Measurements from ENCODE around the gene GJA4. TPM values are rescaled to one million over a fixed set of nuclear protein-coding genes. Genes with fewer than 3 reads are reported as not detected.

The GJA4 gene
- total RNA-seq, 1 experiment from 2014 or later = not detected

GRCh38 chr1:34785231-34785874, 7.4 kb upstream of the GJA4 start:
- BruUV-seq (replicated peaks) = no TSS peak
- Histone ChIP-seq H3K4me3 (ENCODE audit: low read depth, low read length, poor library complexity, severe bottlenecking) (no peak overlapping the region), H3K9me3 (ENCODE audit: low read depth, low read length, poor library complexity, severe bottlenecking) (no peaks in the 10 kb centered on the region), H3K27ac (ENCODE audit: low read depth, low read length, poor library complexity, severe bottlenecking) (no peak overlapping the region), H3K4me1 (ENCODE audit: insufficient read depth, low read length, poor library complexity, severe bottlenecking) (no peaks in the 10 kb centered on the region), H3K36me3 (ENCODE audit: insufficient read depth, low read length, poor library complexity, severe bottlenecking) (no peaks in the 10 kb centered on the region), H3K27me3 (replicated peaks; ENCODE audit: insufficient read depth, low read depth, low read length, poor library complexity) (peaks cover 28% of the 10 kb centered on the region)
- TF ChIP-seq EZH2 (IDR thresholded peaks at IDR 0.05; ENCODE audit: borderline replicate concordance, low read depth, low read length, poor library complexity, severe bottlenecking) = no peak
- no peak for TF ChIP-seq CTCF (conservative IDR thresholded peaks at IDR 0.05; ENCODE audit: low read depth, low read length)
- ChIA-PET CTCF (no interaction called here), POLR2A (ENCODE audit: low non-redundant PET) (no interaction called here)
- intact Hi-C loops (cut with micrococcal nuclease; ENCODE audit: unreplicated experiment) = loop anchor here (5.0 kb wide), 1 partner anchor 67 kb away; no protein-coding TSS in a partner anchor
- no peak for DNase-seq (ENCODE audit: low spot score)

GRCh38 chr1:34785875-34786470, 6.8 kb upstream of the GJA4 start:
- POLR2A ChIA-PET (ENCODE audit: low non-redundant PET) = no interaction called here
- Histone ChIP-seq H3K27ac (ENCODE audit: low read depth, low read length, poor library complexity, severe bottlenecking) (no peak overlapping the region), H3K4me1 (ENCODE audit: insufficient read depth, low read length, poor library complexity, severe bottlenecking) (no peaks in the 10 kb centered on the region), H3K36me3 (ENCODE audit: insufficient read depth, low read length, poor library complexity, severe bottlenecking) (no peaks in the 10 kb centered on the region), H3K4me3 (ENCODE audit: low read depth, low read length, poor library complexity, severe bottlenecking) (no peak overlapping the region), H3K27me3 (replicated peaks; ENCODE audit: insufficient read depth, low read depth, low read length, poor library complexity) (peaks cover 22% of the 10 kb centered on the region), H3K9me3 (ENCODE audit: low read depth, low read length, poor library complexity, severe bottlenecking) (no peaks in the 10 kb centered on the region)
- intact Hi-C loops (cut with micrococcal nuclease; ENCODE audit: unreplicated experiment) = loop anchor here (5.0 kb wide), 1 partner anchor 66 kb away; no protein-coding TSS in a partner anchor
- CTCF ChIA-PET = interaction anchor here (0.6 to 1.1 kb wide), 3 partner anchors 67 to 364 kb away, joined by 3 to 5 read pairs (median 3); no protein-coding TSS in a partner anchor
- TF ChIP-seq EZH2 (IDR thresholded peaks at IDR 0.05; ENCODE audit: borderline replicate concordance, low read depth, low read length, poor library complexity, severe bottlenecking) (no peak), CTCF (conservative IDR thresholded peaks at IDR 0.05; ENCODE audit: low read depth, low read length) (no peak)
- BruUV-seq (replicated peaks) = no TSS peak
- no peak for DNase-seq (ENCODE audit: low spot score)

GRCh38 chr1:34786521-34787325, 6.1 kb upstream of the GJA4 start:
- Histone ChIP-seq H3K27ac (ENCODE audit: low read depth, low read length, poor library complexity, severe bottlenecking) (no peak overlapping the region), H3K9me3 (ENCODE audit: low read depth, low read length, poor library complexity, severe bottlenecking) (no peaks in the 10 kb centered on the region), H3K27me3 (replicated peaks; ENCODE audit: insufficient read depth, low read depth, low read length, poor library complexity) (peaks cover 14% of the 10 kb centered on the region), H3K4me1 (ENCODE audit: insufficient read depth, low read length, poor library complexity, severe bottlenecking) (no peaks in the 10 kb centered on the region), H3K36me3 (ENCODE audit: insufficient read depth, low read length, poor library complexity, severe bottlenecking) (no peaks in the 10 kb centered on the region), H3K4me3 (ENCODE audit: low read depth, low read length, poor library complexity, severe bottlenecking) (no peak overlapping the region)
- ChIA-PET CTCF (interaction anchor here (0.6 to 1.1 kb wide), 4 partner anchors 66 to 363 kb away, joined by 3 to 5 read pairs (median 3); no protein-coding TSS in a partner anchor), POLR2A (ENCODE audit: low non-redundant PET) (no interaction called here)
- intact Hi-C loops (cut with micrococcal nuclease; ENCODE audit: unreplicated experiment) = loop anchor here (5.0 kb wide), 1 partner anchor 66 kb away; no protein-coding TSS in a partner anchor
- BruUV-seq (replicated peaks) = no TSS peak
- peak; percentile 78 for DNase-seq (ENCODE audit: low spot score)
- TF ChIP-seq CTCF (conservative IDR thresholded peaks at IDR 0.05; ENCODE audit: low read depth, low read length) (peak; percentile 83), EZH2 (IDR thresholded peaks at IDR 0.05; ENCODE audit: borderline replicate concordance, low read depth, low read length, poor library complexity, severe bottlenecking) (no peak)

Data from A673 (cell line).